Activated CD4-positive, alpha-beta T cell treated with anti-CD3 and anti-CD28 coated beads, Interleukin-2, Interleukin-4, amounts not matched to agents 100 ng/mL and 50 ng/mL, durations not matched to agents 16 hours and 8 hours (primary cell): ENCODE measurements around the gene FGFBP2.

Experiments
- DNase-seq: peaks from one replicate; pipeline ENCODE4 v3.0.0-alpha.2; 2020; ENCODE audit warnings: low spot score

FGFBP2 gene

DNA sequence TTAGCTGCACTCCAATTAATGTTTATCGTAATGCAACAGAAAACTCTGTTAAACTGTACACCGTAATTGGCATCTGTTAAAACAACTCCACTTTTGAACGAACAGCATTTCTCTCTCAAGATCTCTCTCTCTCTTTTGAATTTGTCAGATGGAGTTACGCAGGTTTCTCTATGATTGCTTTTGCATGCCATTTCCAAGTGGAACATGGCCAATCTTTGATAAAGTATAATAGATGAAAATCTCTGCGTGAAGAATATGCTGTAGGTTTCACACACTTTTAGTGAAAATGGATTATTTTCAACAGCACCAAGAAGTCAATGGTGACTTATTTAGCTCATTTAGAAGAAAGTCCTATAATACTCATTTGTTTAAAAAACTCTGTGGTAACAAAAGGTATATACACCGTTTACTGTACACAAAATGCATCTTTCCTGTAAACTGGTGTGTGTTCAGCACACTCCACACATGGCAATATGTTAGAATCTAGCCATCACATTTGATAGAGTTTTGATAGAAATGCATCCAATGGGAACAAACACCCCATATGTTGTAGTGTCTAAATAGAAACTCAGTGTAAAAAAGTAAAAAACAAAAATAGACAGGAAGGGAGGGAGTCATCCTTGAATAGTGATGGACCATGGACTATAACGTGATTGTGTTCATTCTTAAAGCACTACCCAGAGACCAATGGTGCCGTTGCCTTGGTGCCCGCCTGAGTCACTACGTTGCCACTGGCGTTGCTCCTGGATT is 5.8 kb upstream of the FGFBP2 start:
- DNase-seq = no peak

DNA sequence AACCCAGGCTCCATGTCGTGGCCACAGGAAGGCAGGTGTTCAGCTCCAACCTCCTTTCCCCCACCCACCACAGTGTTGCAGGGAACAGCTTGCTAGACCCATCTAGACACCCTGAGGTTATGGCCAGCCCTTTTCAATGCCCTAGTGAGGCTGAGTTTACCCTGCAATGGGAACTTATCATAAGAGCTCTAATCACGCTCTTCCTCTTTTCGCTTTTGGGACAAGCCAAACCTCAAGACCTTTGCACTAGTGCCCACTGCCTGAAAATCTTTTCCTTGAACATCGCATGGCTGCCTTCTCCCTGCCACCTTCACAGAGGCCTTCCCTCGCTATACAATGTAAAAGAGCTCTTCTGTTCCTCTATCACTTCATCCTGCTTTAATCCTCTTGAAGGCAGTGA is 2.4 kb upstream of the FGFBP2 start:
- DNase-seq = no peak

DNA sequence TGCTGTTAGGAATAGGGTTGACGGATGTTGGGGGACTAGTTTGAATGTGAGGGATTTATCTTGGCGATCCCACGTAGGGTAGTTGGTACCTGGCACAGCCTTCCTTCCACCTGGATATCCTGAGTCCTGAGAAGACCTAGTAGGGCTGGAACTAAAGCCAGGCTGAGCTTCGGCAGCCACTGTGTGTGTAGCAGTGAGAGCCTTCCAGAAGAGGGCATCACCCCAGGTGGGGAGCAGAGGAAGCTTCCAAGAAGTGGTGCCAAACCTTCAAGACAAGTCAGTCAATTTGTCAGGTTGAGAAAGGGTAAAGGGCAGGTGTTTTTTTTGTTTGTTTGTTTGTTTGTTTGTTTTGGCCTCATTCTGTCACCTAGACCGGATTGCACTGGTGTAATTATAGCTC is 1.2 kb upstream of the FGFBP2 start:
- no peak for DNase-seq

DNA sequence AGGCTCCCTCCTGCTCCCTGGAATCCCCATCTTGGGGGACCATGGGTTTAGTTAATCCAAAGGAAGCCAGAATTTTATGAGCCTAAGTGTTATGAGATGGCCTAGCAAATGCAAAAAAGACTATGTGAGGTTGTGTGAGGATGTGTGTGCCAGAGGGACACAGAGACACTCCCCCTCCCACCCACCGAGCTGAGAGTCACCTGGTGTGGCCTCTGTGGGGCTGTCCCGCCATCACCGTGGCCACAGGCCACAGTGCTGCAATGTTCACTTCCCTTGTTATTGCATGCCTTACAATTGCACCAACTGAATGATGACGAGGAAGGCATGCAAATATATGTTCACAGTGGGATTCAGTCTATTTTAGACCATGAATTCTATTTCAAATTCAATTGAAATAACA is 601 bp upstream of the FGFBP2 start:
- DNase-seq = peak; percentile 19

DNA sequence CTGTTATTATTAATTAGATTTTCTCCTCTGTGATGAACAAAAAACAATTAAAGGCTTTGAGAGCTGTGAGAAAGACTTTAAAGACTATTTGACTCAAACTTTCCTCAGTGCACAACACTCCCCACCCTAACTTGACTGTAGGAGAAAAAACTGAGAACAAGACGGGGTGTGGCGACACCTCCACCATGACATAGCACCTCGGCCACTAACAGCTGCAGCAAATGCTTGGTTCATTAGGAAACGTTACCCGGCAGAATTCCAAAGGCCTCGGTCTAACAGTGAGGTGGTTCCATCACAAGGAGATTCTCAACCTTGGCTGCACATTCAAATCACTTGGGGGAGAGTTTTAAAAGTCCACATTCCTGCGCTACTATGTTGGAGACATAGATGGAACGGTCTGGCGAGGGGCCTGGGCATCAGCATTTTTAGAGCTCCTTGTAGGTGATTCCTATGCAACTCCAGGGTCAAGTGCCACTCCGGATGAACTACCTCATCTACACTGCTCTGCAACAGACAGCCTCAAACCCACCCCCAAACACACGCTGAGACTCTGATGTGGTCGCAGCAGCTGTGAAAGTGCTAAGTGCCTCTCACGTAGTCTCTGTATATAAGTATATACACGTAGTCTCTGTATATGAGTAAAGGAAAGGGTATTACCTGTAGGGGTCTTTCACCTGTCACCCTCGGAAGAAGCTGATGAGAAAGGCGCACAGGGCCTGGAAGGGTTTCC is 1.0 kb downstream of the FGFBP2 start:
- no peak for DNase-seq

DNA sequence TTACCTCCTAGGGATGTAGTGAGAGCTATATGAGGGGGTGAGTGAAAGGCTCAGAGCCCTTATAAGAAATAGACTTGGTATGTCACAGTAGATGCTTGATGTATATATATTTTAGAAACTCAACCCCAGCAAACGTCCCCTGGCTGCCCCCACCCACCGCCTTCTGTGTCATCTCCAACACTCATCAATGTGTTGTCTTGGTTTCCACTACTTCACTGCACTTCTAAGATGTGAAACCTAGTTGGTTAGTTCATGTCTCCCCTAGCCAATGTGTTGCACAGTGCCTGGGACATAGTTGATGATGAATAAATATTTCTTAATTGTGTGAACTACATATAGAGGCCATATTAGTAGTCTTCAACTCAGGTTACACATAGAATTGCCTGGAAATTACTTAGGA is 4.4 kb downstream of the FGFBP2 start:
- DNase-seq = no peak

DNA sequence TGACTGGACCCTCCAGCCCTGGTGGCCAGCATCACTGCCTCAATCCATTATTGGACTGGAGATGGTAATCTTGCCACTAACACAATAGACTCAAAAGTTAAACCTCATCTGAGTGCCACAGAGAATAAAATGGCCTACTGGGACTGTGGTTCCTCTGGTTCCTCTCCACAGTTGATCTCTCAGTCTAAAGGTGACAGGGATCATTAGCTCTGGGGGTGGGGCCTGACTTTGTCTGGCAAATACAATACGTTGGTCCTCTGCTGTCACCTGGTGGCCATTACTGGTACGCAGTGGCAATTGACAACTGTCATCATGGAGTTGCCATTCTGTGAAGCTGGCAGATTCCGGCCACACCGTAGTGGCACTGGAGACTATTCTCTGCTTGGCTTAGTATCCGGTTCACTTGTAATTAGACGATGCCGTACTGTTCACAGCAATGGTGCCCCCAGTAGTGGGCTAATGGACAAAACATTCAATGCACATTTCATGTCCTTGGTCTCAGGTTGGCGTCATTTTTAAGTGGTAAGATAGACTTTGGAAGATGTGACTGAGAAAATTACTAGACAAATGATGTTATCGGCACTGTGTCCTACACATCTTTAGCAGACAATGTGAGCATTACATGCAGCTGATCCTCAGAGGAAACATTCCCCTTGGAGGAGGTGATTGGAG is 6.7 kb downstream of the FGFBP2 start:
- peak; percentile 73 for DNase-seq

DNA sequence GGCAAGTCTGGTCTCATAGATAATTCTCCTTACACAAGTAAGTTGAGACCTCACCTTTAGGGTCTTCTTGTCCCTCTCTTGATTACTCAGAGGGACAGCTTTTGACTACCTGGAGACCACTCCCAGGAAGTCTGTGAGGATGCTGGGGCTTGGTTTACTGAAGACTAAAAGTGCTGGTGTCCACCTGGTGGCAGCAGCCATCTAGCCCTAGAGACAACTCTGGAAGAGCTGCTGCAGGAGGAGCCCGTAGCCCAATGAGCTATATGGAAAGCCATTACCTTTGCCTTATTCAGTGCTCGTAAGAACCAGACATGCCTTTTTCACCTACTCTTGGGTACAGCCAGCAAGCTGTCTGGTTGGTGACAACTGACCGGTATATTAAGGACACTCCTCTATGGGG is 7.3 kb downstream of the FGFBP2 start:
- no peak for DNase-seq

DNA sequence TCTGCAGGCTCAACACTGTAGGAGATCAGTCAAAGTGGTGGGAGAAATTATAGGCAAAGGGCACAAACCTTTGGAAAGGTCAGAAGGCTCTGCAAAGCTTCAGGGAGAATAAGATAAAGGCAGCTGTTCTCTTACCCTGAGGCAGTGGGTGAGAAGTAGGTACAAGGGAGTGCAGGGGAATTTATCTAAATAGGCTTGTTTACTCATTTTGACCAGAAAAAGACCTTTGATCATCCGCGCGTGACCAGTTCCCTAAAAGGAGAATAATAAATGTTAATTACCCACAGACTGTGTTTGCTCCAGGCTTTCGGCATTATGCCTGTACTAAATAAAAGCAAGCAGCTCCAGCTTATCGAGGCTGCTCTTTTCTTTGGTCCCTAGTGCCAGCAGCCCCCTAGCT is 9.3 kb downstream of the FGFBP2 start:
- no peak for DNase-seq

DNA sequence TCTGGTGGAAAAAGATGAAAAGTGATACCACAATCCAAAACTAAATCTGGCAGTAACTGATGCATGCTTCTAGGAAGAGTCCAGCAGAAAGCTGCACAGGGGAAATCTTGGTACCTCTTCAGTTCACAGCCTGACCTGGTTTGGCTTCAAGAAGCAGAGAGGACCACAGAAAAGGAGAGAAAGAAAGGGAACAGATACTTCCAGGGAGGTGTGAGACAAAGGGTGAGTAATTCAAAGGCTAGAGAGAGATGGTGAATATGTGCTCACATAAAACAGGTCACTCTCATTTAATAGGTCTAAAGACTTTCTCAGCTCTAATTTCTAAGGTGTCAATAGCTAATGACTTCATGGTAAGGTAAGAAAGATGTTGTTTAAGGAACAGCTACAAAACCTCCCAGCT is 11.2 kb downstream of the FGFBP2 start:
- no peak for DNase-seq

DNA sequence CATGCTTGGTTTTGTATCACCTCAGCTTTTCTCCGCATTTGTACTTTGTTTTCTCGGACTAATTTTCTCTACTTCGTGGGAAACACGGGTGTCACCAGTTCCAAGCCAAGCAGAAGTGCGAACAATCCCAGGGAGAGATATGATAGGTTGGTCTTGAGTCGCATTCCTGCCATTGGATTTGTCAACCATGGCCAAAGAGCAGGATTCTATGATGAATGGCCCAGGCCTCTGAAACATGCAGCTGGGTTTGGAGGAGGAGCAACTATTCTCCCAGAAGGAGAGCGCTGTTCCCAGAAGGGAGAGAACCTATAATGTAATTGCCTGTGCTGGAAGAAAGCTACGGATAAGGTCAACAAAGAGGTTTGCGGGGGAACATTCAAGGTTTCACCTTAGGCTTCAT is 14.1 kb downstream of the FGFBP2 start:
- no peak for DNase-seq

DNA sequence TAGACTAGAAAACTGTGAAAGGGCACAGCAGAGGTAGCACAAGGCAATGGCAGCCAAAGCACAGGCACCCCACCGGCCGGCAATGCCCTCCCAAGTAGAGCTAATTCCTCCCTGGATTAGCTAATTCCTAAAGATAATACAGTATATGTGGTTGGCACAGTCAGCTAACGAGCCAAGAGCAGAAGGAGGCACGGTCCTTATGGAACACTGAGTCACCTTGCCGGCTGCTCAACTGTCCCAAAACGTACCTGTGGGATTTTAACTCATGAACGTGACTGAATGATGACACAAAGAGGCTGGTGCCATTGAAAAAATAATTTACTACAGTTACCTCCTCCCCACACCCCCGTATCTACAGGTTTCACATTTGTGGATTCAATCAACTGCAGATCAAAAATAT is 15.3 kb downstream of the FGFBP2 start:
- DNase-seq = no peak

DNA sequence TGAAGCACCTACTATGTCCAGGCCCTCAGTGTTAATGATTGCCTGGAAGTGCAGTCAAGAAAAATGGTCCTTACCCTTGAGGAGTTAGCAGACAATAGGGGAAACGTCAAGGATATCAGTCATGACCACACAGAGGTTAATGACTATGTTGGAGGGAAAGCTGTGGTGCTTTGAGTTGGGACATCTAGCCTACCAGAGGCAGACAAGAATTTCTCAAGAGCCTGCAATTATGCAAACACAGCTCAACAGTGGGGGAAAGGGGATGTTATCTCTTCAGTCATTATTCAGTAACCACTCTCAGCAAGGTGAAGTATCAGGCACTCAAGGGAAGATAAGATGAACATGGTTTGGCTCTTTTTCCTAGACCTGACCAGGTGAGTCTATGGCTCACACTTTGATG is 17.5 kb downstream of the FGFBP2 start:
- DNase-seq = no peak

DNA sequence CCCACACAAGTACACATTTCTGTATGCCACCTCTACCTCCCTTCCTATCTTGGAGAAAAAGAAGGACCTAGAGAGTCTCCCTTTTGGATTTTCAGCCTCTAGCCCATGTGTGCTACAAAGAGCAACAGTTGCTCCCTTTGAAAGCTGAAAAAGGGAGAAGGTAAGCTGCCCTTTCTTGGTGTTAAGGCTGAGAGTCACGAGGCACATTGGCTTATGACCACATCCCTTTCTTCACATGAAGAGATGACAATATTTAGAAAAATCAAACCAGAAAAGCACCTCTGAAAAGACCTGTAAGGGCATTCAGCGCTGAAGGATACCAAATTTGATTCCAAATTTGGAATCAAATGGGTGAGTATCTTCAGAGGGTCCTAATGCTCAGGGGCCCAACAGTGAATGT is 18.1 kb downstream of the FGFBP2 start:
- no peak for DNase-seq

DNA sequence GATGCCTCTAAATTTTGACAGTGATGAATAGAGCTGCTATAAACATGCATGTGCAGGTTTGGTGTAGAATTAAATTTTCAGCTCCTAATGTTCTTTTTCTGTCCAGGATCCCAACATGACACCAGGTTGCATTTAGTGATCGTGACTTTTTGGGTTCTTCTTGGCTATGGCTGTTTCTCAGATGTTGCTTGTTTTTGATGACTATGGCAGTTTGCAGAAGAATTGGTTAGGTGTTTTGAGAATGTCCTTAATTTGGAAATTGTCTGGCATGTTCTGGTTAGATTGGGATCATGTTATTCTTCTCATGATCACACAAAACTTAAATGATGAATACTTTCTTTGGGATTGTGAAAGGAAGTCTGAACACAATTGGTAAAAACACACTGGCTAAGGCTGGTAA is 20.7 kb downstream of the FGFBP2 start:
- no peak for DNase-seq

DNA sequence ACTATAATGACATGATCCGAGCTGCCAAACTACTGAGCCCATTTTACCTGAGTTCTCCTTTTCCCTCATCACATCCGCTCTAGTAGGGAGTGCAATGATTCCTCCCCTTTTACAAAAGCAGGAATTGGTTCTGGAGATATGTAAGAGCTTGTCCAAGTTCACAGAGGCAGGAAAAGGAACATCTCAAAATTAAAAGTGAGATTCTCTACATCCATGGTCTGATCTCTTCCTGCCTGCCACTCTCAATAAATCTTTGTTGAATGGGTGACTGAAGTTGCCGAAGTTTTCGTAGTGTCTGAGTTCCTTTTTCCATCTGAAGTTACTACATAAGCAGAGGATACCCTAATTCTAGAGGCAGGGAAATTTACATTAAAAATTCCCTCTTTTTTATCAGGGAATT is 24.3 kb downstream of the FGFBP2 start, which contains the start of gene FGFBP1:
TSS of gene FGFBP1 (minus strand) at position 101 of the 400 bp plus-strand sequence. CDS start 2,108 bp downstream, outside the sequence.
- DNase-seq = no peak

DNA sequence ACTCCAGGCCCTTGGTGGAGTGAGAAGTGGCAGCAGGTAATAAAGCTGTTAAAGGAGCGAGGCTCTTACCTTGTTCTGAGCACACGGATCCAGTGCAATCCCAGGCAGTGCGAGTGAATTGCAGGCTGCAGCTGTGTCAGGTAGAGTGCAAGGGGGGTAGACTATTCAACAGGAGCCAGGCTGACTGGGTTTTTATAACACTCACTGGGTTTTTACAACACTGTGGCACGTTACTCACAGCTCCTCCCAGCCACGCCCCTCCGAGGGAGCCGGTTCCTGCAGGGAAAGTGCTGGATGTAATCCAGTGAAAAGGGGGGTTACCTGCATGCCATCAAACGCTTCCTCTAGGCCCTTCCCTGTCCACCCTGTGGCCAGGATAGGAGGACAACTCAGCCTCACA is 24.8 kb downstream of the FGFBP2 start:
- DNase-seq = no peak

DNA sequence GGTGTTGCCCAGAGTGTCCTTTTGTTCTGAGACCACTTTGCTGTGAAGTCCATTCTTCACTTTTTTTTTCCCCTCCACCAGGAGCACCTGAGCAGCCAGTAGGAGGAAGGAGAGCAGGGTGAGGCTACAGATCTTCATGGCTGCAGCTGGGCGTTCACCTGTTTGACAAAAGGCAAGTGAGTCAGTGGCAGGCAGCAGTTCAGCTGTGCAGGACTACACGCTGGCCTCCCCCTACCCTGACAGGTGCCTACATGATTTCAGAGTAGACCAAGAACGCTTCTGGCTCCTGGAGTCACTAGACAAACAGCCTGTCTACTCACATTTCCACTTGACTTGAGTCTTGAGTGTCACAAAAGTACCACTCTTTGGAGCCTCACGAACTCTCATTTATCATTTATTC is 26.5 kb downstream of the FGFBP2 start:
- DNase-seq = no peak

DNA sequence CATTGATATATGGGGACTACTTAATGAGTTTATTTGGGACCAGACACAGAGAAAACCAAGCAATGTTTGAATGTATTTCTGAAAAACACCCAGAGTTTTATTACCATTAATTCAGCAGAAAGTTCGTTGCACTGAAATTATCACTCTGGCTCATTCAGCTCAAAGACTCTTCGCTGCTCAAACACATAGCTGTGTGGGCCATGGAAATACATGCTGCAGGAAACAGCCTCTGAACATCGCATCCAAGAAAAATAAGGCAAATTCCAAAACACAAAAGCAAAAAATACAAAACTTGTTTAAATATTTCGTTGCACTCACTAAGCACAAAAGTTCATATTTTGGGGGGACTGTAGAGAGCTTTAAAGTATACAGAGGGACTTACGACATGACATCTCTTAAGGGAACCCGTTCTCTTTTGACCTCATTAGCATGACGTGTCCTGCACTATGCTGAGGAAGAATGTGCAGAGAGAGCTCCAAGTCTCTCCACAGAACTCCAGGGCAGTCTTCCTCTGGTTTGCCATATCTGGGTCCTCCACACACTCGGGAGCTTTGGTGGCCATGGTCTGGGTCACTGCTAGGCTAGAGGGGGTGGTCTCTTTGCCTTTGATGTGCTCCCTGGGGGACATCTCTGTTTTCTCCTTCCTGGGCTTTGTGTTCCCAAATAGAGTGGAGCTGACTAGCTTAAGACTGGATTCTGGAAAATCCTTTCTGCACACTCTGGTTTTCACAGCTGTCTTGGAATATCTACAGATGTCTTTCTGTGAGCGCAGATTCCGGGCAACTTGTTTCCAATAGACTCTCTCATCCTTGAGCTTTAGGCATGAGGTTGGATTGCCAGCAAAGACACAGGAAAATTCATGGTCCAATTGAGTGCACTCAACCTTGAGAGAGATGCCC is 27.2 kb downstream of the FGFBP2 start:
- DNase-seq = no peak

DNA sequence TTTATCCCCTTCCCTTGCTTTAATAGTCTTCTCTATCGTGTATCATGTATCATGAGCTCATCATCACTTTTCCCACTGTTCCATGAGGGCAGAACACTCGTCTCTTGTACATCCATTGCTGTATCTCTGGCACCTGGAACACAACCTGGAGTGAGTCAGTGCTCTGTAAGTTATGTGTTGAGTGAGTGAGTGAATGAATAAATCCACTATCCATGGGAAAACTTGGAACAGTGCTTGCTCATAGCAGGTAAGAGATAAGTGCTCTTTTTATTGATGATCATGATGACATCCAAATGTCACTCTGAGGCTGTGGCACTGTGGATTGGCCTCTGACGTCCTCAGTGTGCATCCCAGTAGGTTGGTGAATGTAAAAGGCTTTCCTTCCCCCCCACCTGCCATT is 28.7 kb downstream of the FGFBP2 start:
- DNase-seq = no peak

DNA sequence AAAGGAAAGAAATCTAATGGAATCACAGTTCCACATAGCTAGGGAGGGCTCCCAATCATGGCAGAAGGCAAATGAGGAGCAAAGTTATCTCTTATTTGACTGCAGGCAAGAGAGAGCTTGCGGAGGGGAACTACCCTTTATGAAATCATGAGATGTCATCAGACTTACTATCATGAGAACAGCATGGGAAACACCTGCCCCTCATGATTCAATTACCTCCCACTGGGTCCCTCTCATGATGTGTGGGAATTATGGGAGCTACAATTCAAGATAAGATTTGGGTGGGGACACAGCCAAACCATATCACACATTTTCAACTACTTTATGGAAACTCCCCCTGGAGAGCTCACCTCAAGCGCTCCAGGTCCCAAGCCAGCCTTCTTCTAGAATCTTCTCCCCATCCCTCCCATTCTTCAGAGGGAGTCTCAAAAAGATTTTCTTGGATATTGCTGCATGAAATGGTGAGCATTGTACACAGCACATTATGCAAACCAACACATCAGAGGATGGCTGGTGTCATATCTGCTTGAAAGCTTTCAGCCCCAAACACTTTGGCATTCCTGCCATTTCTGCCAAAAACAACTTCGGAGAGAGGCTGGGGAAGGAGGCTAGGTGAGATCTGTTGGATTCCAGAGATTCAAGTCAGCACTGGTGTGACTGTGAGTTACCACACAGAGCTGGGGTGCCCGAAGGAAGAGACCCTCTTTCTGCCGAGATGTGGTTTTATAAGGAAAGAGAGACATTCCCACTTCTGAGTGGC is 31.3 kb downstream of the FGFBP2 start:
- no peak for DNase-seq
